ENCODE results near the gene OCA2. TPM values are rescaled to one million over a fixed set of nuclear protein-coding genes. Genes with fewer than 3 reads are reported as not detected.

The OCA2 gene
- polyA plus RNA-seq, 1 experiment: not detected

DNA sequence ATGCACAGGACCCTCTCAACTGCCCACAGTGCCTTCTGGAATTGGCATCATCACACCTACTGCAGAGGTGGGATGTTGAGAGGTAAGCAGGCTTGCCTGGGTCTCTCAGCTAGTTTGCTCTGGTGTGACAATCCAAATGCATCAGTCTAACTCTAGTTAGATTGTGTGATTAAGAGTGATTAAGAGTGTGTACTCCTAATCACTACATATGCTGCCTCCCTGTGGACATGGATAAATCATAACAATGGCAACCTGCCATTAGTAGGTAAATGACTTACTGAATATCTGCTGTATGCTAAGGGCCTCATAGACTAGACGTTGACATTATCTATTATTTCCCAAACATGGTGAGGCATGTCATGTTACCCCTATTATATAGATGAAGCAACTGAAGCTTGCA is 342.1 kb downstream of the OCA2 start:
- no peak overlapping the region for H3K4me3 ChIP-seq (ENCODE audit: low read depth, low read length)
- POLR2A ChIA-PET: no interaction called here
- H3K9me3 ChIP-seq (ENCODE audit: control insufficient read depth, insufficient read depth, low read length): peaks cover 16% of the 10 kb centered on the region
- TF ChIP-seq, protein P1, sequence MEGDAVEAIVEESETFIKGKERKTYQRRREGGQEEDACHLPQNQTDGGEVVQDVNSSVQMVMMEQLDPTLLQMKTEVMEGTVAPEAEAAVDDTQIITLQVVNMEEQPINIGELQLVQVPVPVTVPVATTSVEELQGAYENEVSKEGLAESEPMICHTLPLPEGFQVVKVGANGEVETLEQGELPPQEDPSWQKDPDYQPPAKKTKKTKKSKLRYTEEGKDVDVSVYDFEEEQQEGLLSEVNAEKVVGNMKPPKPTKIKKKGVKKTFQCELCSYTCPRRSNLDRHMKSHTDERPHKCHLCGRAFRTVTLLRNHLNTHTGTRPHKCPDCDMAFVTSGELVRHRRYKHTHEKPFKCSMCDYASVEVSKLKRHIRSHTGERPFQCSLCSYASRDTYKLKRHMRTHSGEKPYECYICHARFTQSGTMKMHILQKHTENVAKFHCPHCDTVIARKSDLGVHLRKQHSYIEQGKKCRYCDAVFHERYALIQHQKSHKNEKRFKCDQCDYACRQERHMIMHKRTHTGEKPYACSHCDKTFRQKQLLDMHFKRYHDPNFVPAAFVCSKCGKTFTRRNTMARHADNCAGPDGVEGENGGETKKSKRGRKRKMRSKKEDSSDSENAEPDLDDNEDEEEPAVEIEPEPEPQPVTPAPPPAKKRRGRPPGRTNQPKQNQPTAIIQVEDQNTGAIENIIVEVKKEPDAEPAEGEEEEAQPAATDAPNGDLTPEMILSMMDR (IDR thresholded peaks at IDR 0.05; ENCODE audit: low read depth, low read length): no peak
- H3K27ac ChIP-seq (ENCODE audit: low read depth, low read length): no peak overlapping the region
- CTCF ChIA-PET: no interaction called here
- H3K27me3 ChIP-seq (ENCODE audit: control insufficient read depth, insufficient read depth, low read length): no peaks in the 10 kb centered on the region
- no peak for DNase-seq (ENCODE audit: low read depth, low spot score)

GRCh38 chr15:27752691-27753090 is 346.4 kb downstream of the OCA2 start:
- DNase-seq (ENCODE audit: low read depth, low spot score): no peak
- no peaks in the 10 kb centered on the region for H3K27me3 ChIP-seq (ENCODE audit: control insufficient read depth, insufficient read depth, low read length)

DNA sequence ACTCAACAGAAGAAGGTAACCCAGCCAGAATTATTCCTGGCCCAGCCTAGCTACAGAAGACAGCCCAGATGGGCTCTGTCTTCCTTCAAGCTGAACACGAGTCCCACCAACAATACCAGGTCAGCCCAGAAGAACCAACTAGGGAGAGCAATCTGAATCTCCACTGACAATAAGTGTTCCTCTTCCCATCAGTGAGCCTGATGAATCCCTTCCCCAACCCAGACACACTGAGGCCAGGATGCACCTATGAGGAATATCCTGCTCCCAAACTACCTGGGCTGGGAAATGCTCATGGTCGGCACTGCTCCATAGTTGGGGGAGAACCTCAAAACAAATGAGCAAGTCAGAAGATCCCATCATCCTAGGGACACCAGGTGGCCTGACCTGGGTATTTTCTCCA is 351.1 kb downstream of the OCA2 start:
- Histone ChIP-seq H3K27me3 (ENCODE audit: control insufficient read depth, insufficient read depth, low read length) (no peaks in the 10 kb centered on the region), H3K27ac (ENCODE audit: low read depth, low read length) (no peak overlapping the region), H3K9me3 (ENCODE audit: control insufficient read depth, insufficient read depth, low read length) (peaks cover 30% of the 10 kb centered on the region), H3K4me3 (ENCODE audit: low read depth, low read length) (no peak overlapping the region)
- ChIA-PET CTCF (no interaction called here), POLR2A (no interaction called here)
- TF ChIP-seq, protein P1 (IDR thresholded peaks at IDR 0.05; ENCODE audit: low read depth, low read length): no peak
- DNase-seq (ENCODE audit: low read depth, low spot score): no peak

More at GRCh38 chr15:27752691-27753090, 346.4 kb downstream of the OCA2 start:
- TF ChIP-seq, protein P1 (IDR thresholded peaks at IDR 0.05; ENCODE audit: low read depth, low read length): no peak
- Histone ChIP-seq H3K9me3 (ENCODE audit: control insufficient read depth, insufficient read depth, low read length) (peaks cover 19% of the 10 kb centered on the region), H3K27ac (ENCODE audit: low read depth, low read length) (no peak overlapping the region), H3K4me3 (ENCODE audit: low read depth, low read length) (no peak overlapping the region)
- CTCF ChIA-PET: no interaction called here
- POLR2A ChIA-PET: no interaction called here

- Histone ChIP-seq H3K27me3 (ENCODE audit: control insufficient read depth, insufficient read depth, low read length) (no peaks in the 10 kb centered on the region), H3K27ac (ENCODE audit: low read depth, low read length) (no peak overlapping the region), H3K4me3 (ENCODE audit: low read depth, low read length) (no peak overlapping the region), H3K9me3 (ENCODE audit: control insufficient read depth, insufficient read depth, low read length) (peaks cover 27% of the 10 kb centered on the region)
- DNase-seq (ENCODE audit: low read depth, low spot score): no peak
- TF ChIP-seq, protein P1 (IDR thresholded peaks at IDR 0.05; ENCODE audit: low read depth, low read length): no peak
- ChIA-PET POLR2A (no interaction called here), CTCF (no interaction called here)
These were observed 352.6 kb downstream of the OCA2 start for GRCh38 chr15:27746401-27746955.

GRCh38 chr15:27744641-27745040 is 354.5 kb downstream of the OCA2 start:
- Histone ChIP-seq H3K9me3 (ENCODE audit: control insufficient read depth, insufficient read depth, low read length) (peaks cover 34% of the 10 kb centered on the region), H3K4me3 (ENCODE audit: low read depth, low read length) (no peak overlapping the region), H3K27ac (ENCODE audit: low read depth, low read length) (no peak overlapping the region), H3K27me3 (ENCODE audit: control insufficient read depth, insufficient read depth, low read length) (no peaks in the 10 kb centered on the region)
- ChIA-PET POLR2A (no interaction called here), CTCF (no interaction called here)
- DNase-seq (ENCODE audit: low read depth, low spot score): no peak
- TF ChIP-seq, protein P1 (IDR thresholded peaks at IDR 0.05; ENCODE audit: low read depth, low read length): no peak
